Mammary epithelial cell (primary cell): ENCODE results near the gene PDXDC1.
"Not testable (repeated sequence)": the region's sequence is repeated elsewhere in the genome, so short reads cannot be mapped to it uniquely, and the experiment has no call there.

Experiments used
- CTCF ChIP-seq, 2 donors: IDR thresholded peaks in 1 of 2; conservative IDR thresholded peaks in 1 of 2; 2 replicates each; pipeline ENCODE4 v1.5.1; 2011 to 2012; ENCODE audit warnings: inconsistent platforms in 2 of 2, low read length in 2 of 2, mild to moderate bottlenecking in 2 of 2, control low read depth in 1 of 2, low read depth in 1 of 2; ENCODE audit not compliant: insufficient read depth in 1 of 2; ENCODE audit errors: extremely low read depth in 1 of 2
- EZH2 ChIP-seq: IDR thresholded peaks from 2 replicates; pipeline ENCODE4 v1.6.1; 2012; ENCODE audit warnings: low read length, inconsistent platforms, borderline replicate concordance

GRCh38 chr16:14976971-14977736 lies 2.3 kb downstream of the PDXDC1 start:
- not testable (repeated sequence) for TF ChIP-seq CTCF (conservative IDR thresholded peaks at IDR 0.05 in 1 of 2, IDR thresholded peaks at IDR 0.05 in 1 of 2; ENCODE audit: extremely low read depth in 1 of 2, insufficient read depth in 1 of 2, low read depth in 1 of 2, low read length in 2 of 2); EZH2
